C4-2B (cell line): ENCODE data around the gene GRK3.

Experiments
- ZFX ChIP-seq: fragments of 450-650 bp; IDR thresholded peaks from 2 replicates; pipeline ENCODE4 v1.6.1; 2017
- TF ChIP-seq, protein P1 (sequence below): fragments of 450-650 bp; conservative IDR thresholded peaks from 2 replicates; pipeline ENCODE4 v1.5.1; 2017; ENCODE audit warnings: mild to moderate bottlenecking

DNA sequence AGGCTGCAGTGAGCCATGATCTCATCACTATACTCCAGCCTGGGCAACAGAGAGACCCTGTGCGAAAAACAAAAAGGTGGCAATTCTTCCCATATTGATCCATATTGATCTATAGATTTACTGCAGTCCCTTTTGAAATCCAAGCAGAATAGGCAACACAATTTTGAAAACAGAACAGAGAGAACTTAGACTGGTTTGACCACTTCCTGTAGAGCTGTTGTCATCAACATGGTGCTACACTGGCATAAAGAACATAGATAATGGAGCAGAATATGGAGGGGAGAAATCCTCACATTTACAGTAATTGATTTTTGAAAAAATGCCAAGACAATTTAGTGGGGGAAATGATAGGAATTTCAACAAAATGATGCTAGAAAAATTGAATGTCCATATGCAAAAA, 34.1 kb downstream of the GRK3 start:
- TF ChIP-seq, protein P1, sequence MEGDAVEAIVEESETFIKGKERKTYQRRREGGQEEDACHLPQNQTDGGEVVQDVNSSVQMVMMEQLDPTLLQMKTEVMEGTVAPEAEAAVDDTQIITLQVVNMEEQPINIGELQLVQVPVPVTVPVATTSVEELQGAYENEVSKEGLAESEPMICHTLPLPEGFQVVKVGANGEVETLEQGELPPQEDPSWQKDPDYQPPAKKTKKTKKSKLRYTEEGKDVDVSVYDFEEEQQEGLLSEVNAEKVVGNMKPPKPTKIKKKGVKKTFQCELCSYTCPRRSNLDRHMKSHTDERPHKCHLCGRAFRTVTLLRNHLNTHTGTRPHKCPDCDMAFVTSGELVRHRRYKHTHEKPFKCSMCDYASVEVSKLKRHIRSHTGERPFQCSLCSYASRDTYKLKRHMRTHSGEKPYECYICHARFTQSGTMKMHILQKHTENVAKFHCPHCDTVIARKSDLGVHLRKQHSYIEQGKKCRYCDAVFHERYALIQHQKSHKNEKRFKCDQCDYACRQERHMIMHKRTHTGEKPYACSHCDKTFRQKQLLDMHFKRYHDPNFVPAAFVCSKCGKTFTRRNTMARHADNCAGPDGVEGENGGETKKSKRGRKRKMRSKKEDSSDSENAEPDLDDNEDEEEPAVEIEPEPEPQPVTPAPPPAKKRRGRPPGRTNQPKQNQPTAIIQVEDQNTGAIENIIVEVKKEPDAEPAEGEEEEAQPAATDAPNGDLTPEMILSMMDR: no peak
- no peak for TF ChIP-seq ZFX
